ENCODE measurements around the gene PM20D2. TPM values are rescaled to one million over a fixed set of nuclear protein-coding genes. Genes with fewer than 3 reads are reported as not detected.

PM20D2 gene
- total and polyA plus RNA-seq, 12 donors, result 3.2 to 14.3 (median 7.7) TPM

GRCh38 chr6:89187504-89187903 is 41.6 kb downstream of the PM20D2 start:
- WGBS, 2 donors, result 95 to 98% methylated on average over 5 of the region's 5 CpGs
- intact Hi-C loops (cut with DNase I), result no loop called here
- no peak for TF ChIP-seq CTCF (IDR thresholded peaks at IDR 0.05)

GRCh38 chr6:89190741-89191140 is 44.9 kb downstream of the PM20D2 start:
- Histone ChIP-seq H3K9me3 (peaks cover 0 to 24% (median 16%) of the 10 kb centered on the region in 11 donors), H3K4me1 (no peaks in the 10 kb centered on the region), H3K36me3 (no peaks in the 10 kb centered on the region), H3K27ac (no peak overlapping the region), H3K4me3 (no peak overlapping the region), H3K27me3 (no peaks in the 10 kb centered on the region)
- 60 to 72% methylated on average over 5 of the region's 5 CpGs for WGBS, 2 donors
- no peak for ATAC-seq
- intact Hi-C loops (cut with DNase I), result no loop called here
- no peak for TF ChIP-seq CTCF (IDR thresholded peaks at IDR 0.05)
- no peak for DNase-seq

More at GRCh38 chr6:89187504-89187903, 41.6 kb downstream of the PM20D2 start:
- Histone ChIP-seq H3K27me3 (no peaks in the 10 kb centered on the region), H3K36me3 (no peaks in the 10 kb centered on the region), H3K4me1 (no peaks in the 10 kb centered on the region), H3K27ac (no peak overlapping the region), H3K4me3 (no peak overlapping the region), H3K9me3 (no peaks in the 10 kb centered on the region)
- ATAC-seq (no peak), DNase-seq (no peak)

- no peak for ATAC-seq
- no peak for TF ChIP-seq CTCF (IDR thresholded peaks at IDR 0.05)
- no peaks in the 10 kb centered on the region for H3K36me3 ChIP-seq
Observed at GRCh38 chr6:89194559-89194958, 48.7 kb downstream of the PM20D2 start.

GRCh38 chr6:89197141-89197540 is 51.3 kb downstream of the PM20D2 start:
- H3K36me3 ChIP-seq, result no peaks in the 10 kb centered on the region
- WGBS, 2 donors, result 71 to 84% methylated on average over 4 of the region's 4 CpGs
- intact Hi-C loops (cut with DNase I), result no loop called here
- H3K27ac ChIP-seq, result no peak overlapping the region
- no peak for TF ChIP-seq CTCF (IDR thresholded peaks at IDR 0.05)
- peaks cover 0 to 28% (median 18%) of the 10 kb centered on the region in 11 donors for H3K9me3 ChIP-seq
- DNase-seq (no peak), ATAC-seq (no peak)
- H3K4me1 ChIP-seq, result no peaks in the 10 kb centered on the region
- no peaks in the 10 kb centered on the region for H3K27me3 ChIP-seq
- no peak overlapping the region for H3K4me3 ChIP-seq

More at GRCh38 chr6:89194559-89194958, 48.7 kb downstream of the PM20D2 start:
- Histone ChIP-seq H3K4me1 (no peaks in the 10 kb centered on the region), H3K27me3 (no peaks in the 10 kb centered on the region), H3K9me3 (peaks cover 0 to 28% (median 18%) of the 10 kb centered on the region in 11 donors), H3K4me3 (no peak overlapping the region), H3K27ac (no peak overlapping the region)
- intact Hi-C loops (cut with DNase I), result no loop called here
- DNase-seq, result no peak
- WGBS, 2 donors, result 95 to 96% methylated on average over 1 of the region's 1 CpG
